Bronchial epithelial cell (primary cell): Measurements from ENCODE around the gene MCHR2. TPM values are rescaled to one million over a fixed set of nuclear protein-coding genes. Genes with fewer than 3 reads are reported as not detected.
A peak's percentile ranks its signal among the peaks of the same experiment; 100 is the strongest.

ENCODE experiments used
- DNase-seq: peaks from one replicate; pipeline ENCODE4 v3.0.0-alpha.2; 2010; ENCODE audit warnings: low read depth
- FAIRE-seq: peaks from 2 replicates; lab custom pipeline; 2011; peaks lifted over from hg19 to GRCh38; lab: Jason Lieb, UNC
- H3K27me3 ChIP-seq: 2 replicates; pipeline ENCODE4 v1.5.1; 2011; ENCODE audit warnings: low read length; ENCODE audit not compliant: control insufficient read depth, insufficient read depth
- H3K36me3 ChIP-seq: 2 replicates; pipeline ENCODE4 v1.5.1; 2011; ENCODE audit warnings: low read length; ENCODE audit not compliant: control insufficient read depth, insufficient read depth
- H3K4me3 ChIP-seq: 2 replicates; pipeline ENCODE4 v1.5.1; 2011; ENCODE audit warnings: mild to moderate bottlenecking, low read depth, low read length, control low read depth
- total RNA-seq: library from RNA; depleted of rRNA; stranded (reverse); fragments of >200 nt; gene quantifications from 2 replicates; pipeline ENCODE4 v1.2.1, GENCODE V29; 2014
- TF ChIP-seq, protein P1 (sequence below): IDR thresholded peaks from 2 replicates; pipeline ENCODE4 v1.5.1; 2011; ENCODE audit warnings: mild to moderate bottlenecking, moderate library complexity, low read length, control low read depth, inconsistent platforms; ENCODE audit not compliant: insufficient read depth, severe bottlenecking

The MCHR2 gene
- total RNA-seq, 1 donor from 2014 or later = not detected

DNA sequence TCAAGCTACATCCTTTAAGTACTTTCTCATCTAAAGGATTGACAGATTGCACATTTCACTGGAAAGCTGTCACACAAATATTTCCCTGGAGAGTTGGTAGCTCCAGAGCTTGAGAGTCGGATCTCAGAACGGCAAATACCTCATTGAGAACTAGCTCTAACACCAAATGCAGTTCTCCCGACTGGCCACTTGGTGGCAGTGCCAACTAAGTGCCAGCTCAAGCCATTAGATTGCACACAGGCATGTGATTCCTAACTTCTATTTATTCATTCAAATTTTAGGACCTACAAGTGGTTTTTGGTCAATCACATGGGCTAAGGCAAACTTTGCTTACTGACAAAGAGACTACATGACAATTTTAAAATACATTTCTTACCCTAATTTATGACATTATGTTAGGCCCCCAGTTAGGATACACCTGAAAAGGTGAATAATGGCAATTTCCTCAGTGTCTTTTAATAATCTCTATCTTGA lies 7.9 kb upstream of the MCHR2 start:
- H3K36me3 ChIP-seq = no peaks in the 10 kb centered on the region
- FAIRE-seq = no peak
- H3K4me3 ChIP-seq = no peak overlapping the region
- TF ChIP-seq, protein P1, sequence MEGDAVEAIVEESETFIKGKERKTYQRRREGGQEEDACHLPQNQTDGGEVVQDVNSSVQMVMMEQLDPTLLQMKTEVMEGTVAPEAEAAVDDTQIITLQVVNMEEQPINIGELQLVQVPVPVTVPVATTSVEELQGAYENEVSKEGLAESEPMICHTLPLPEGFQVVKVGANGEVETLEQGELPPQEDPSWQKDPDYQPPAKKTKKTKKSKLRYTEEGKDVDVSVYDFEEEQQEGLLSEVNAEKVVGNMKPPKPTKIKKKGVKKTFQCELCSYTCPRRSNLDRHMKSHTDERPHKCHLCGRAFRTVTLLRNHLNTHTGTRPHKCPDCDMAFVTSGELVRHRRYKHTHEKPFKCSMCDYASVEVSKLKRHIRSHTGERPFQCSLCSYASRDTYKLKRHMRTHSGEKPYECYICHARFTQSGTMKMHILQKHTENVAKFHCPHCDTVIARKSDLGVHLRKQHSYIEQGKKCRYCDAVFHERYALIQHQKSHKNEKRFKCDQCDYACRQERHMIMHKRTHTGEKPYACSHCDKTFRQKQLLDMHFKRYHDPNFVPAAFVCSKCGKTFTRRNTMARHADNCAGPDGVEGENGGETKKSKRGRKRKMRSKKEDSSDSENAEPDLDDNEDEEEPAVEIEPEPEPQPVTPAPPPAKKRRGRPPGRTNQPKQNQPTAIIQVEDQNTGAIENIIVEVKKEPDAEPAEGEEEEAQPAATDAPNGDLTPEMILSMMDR = peak; percentile 93
- peak; percentile 46 for DNase-seq
- H3K27me3 ChIP-seq = peaks cover 2% of the 10 kb centered on the region

DNA sequence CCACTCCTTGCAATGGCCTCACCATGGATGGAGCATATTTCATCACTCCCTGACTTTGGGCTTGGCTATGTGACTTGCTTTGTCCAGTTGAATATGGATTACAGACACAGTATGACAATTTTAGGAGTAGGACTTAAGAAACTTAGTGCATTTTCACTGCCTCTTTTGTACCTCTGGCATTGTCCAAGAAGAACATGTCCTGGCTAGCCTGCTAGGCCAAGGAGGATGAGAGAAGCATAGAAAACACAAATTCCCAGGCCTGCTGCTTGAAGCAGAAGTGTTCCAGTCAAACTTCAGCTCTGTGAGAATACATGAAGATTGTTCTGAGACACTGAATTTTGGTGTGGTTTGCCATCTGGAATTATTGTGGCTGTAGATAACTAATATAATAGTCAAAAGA lies 3.1 kb upstream of the MCHR2 start:
- TF ChIP-seq, protein P1 = no peak
- FAIRE-seq = no peak
- Histone ChIP-seq H3K36me3 (no peaks in the 10 kb centered on the region), H3K4me3 (no peak overlapping the region), H3K27me3 (peaks cover 9% of the 10 kb centered on the region)
- peak; percentile 67 for DNase-seq

DNA sequence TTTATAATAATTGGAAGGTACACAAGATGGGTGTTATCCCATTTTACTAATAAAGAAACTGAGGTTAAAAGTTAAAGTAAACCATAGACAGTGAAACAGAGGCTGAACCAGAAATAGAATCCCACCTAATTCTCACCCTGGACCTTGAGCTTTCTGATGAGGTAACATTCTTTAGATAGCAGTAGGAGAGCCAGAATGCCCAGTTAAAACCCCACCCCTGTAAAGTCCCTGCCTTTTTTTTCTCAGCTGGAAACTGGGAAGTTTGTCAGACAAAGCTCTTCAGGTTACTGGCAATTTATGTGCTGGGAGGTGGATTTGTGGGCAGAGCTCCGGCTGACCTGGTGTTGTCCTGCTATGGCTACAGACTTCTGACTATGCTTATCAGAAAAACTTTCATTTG lies 1.9 kb upstream of the MCHR2 start:
- Histone ChIP-seq H3K27me3 (peaks cover 8% of the 10 kb centered on the region), H3K36me3 (no peaks in the 10 kb centered on the region), H3K4me3 (no peak overlapping the region)
- TF ChIP-seq, protein P1 = no peak
- FAIRE-seq (no peak), DNase-seq (no peak)

DNA sequence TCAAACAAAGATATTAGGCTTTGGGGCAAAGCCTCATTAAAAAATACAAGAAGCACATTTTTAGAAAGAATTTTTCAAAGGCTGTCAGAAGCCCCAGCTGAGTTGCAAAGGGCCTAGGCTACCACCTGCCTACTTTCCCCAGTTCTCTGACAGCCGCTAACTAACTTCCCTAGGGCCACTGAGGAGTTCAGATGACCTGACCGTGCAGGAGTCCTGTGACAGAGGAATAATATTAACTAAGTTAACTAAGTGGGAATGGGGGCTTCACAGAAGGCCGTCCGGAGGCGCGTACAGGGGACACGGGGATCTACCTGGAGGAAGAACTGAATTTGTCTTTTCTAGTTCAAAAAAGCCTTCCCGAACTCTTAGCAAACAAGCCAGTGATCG lies 884 bp downstream of the MCHR2 start:
- TF ChIP-seq, protein P1 = no peak
- DNase-seq = no peak
- H3K4me3 ChIP-seq = no peak overlapping the region
- no peaks in the 10 kb centered on the region for H3K36me3 ChIP-seq
- FAIRE-seq = no peak
- H3K27me3 ChIP-seq = peaks cover 8% of the 10 kb centered on the region

DNA sequence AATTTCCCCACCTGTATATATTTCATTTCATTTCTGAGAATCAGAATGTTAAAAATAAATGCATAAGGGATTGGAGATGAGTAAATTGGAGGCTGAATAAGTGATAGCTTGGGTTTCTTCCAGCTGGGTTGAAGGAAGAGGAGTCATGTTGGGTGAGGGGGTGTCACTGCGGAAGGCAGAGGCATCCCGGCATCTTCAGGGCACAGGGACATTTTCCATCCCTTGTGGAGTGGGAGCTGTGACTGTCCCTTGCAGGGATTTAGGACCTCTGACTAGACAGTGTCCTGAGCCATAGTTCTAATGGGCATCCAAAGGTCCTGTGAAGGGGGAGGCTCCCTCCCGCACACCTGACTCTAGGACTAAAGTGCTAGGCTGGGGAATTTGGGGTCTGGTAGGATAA lies 2.1 kb downstream of the MCHR2 start:
- no peak for FAIRE-seq
- TF ChIP-seq, protein P1 = no peak
- Histone ChIP-seq H3K4me3 (no peak overlapping the region), H3K36me3 (no peaks in the 10 kb centered on the region), H3K27me3 (peaks cover 8% of the 10 kb centered on the region)
- DNase-seq = no peak

DNA sequence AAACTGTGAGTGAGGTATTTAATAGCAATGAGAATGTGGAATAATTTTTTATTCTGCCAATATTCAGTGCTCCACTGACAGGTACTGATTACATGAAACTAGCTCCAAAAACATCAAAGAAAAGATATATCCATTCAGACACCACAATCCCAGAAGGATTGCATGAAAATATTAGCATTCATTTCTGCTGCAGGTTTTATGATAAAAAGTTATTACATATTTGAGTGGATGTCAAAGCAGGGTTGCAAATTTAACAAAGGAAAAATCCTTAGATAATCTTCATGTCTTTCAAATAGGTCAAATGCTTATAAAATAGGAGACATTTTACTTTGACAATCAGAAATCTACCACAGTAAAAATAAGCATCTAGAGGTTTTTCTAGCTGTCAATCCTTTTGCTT lies 13.3 kb downstream of the MCHR2 start:
- no peaks in the 10 kb centered on the region for H3K27me3 ChIP-seq
- no peaks in the 10 kb centered on the region for H3K36me3 ChIP-seq
- no peak overlapping the region for H3K4me3 ChIP-seq
- FAIRE-seq = no peak
- no peak for DNase-seq
- TF ChIP-seq, protein P1 = no peak
